ENCODE measurements around the gene STIL.

DNA sequence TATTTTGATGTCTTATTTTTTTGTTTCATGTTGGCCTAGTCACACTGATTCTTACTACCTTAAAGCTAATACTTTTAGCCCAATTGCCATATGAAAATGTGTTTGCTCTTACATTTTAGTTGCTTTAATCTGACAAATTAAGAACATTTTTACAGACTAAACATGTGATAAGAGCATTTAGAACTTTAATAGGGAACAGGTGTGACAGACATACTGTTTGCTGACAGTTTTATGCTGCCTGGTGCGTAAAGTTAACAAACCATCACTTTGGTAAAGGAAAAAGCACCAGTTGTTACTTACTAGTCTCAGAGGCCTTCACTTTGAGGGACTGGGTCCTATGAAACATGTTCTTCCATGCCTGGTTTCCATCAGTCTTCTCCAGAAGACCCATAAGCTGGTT lies 34.3 kb upstream of the STIL start:
- TF ChIP-seq, protein P1, sequence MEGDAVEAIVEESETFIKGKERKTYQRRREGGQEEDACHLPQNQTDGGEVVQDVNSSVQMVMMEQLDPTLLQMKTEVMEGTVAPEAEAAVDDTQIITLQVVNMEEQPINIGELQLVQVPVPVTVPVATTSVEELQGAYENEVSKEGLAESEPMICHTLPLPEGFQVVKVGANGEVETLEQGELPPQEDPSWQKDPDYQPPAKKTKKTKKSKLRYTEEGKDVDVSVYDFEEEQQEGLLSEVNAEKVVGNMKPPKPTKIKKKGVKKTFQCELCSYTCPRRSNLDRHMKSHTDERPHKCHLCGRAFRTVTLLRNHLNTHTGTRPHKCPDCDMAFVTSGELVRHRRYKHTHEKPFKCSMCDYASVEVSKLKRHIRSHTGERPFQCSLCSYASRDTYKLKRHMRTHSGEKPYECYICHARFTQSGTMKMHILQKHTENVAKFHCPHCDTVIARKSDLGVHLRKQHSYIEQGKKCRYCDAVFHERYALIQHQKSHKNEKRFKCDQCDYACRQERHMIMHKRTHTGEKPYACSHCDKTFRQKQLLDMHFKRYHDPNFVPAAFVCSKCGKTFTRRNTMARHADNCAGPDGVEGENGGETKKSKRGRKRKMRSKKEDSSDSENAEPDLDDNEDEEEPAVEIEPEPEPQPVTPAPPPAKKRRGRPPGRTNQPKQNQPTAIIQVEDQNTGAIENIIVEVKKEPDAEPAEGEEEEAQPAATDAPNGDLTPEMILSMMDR (conservative IDR thresholded peaks at IDR 0.05), result no peak
- no peak for TF ChIP-seq ZFX (IDR thresholded peaks at IDR 0.05)

Data from C4-2B (cell line).